Mammary epithelial cell (primary cell): ENCODE results near the gene MYO1F.
"Not testable (repeated sequence)": the region's sequence is repeated elsewhere in the genome, so short reads cannot be mapped to it uniquely, and the experiment has no call there.

Experiments
- CTCF ChIP-seq, 2 donors: IDR thresholded peaks in 1 of 2; conservative IDR thresholded peaks in 1 of 2; 2 replicates each; pipeline ENCODE4 v1.5.1; 2011 to 2012; ENCODE audit warnings: inconsistent platforms in 2 of 2, low read length in 2 of 2, mild to moderate bottlenecking in 2 of 2, control low read depth in 1 of 2, low read depth in 1 of 2; ENCODE audit not compliant: insufficient read depth in 1 of 2; ENCODE audit errors: extremely low read depth in 1 of 2
- EZH2 ChIP-seq: IDR thresholded peaks from 2 replicates; pipeline ENCODE4 v1.6.1; 2012; ENCODE audit warnings: low read length, inconsistent platforms, borderline replicate concordance

GRCh38 chr19:8564866-8565265 is 12.4 kb downstream of the MYO1F start:
- TF ChIP-seq CTCF (conservative IDR thresholded peaks at IDR 0.05 in 1 of 2, IDR thresholded peaks at IDR 0.05 in 1 of 2; ENCODE audit: extremely low read depth in 1 of 2, insufficient read depth in 1 of 2, low read depth in 1 of 2, low read length in 2 of 2); EZH2: not testable (repeated sequence)
